Mesenchymal stem cell (in vitro differentiated cells and primary cell): ENCODE results near the gene COL23A1.

ENCODE experiments used
- DNase-seq: peaks from one replicate; pipeline ENCODE4 v3.0.0-alpha.2; 2013
- H2AFZ ChIP-seq: one replicate; pipeline ENCODE4 v1.6.1; 2013; ENCODE audit warnings: low read depth, mild to moderate bottlenecking, control low read depth, inconsistent platforms, low read length, moderate library complexity
- H2AK5ac ChIP-seq: 2 replicates; pipeline ENCODE4 v1.6.1; 2013; ENCODE audit warnings: low read length, moderate library complexity, mild to moderate bottlenecking, inconsistent platforms; ENCODE audit not compliant: severe bottlenecking
- H2BK120ac ChIP-seq: one replicate; pipeline ENCODE4 v1.6.1; 2013; ENCODE audit warnings: low read depth, mild to moderate bottlenecking, inconsistent platforms, low read length, moderate library complexity
- H2BK12ac ChIP-seq, 2 experiments: one replicate each; pipeline ENCODE4 v1.6.1; 2013; ENCODE audit warnings: inconsistent platforms in 2 of 2, low read length in 2 of 2, mild to moderate bottlenecking in 2 of 2, moderate library complexity in 2 of 2, control low read depth in 1 of 2
- H2BK15ac ChIP-seq: one replicate; pipeline ENCODE4 v1.6.1; 2013; ENCODE audit warnings: mild to moderate bottlenecking, low read depth, inconsistent platforms; ENCODE audit not compliant: poor library complexity, severe bottlenecking
- H2BK5ac ChIP-seq: 2 replicates; pipeline ENCODE4 v1.6.1; 2013; ENCODE audit warnings: low read depth, mild to moderate bottlenecking, low read length, control low read depth, inconsistent platforms; ENCODE audit not compliant: poor library complexity, severe bottlenecking
- H3K14ac ChIP-seq, 2 experiments: one replicate each; pipeline ENCODE4 v1.6.1; 2013; ENCODE audit warnings: inconsistent platforms in 2 of 2, low read length in 2 of 2, control low read depth in 1 of 2, mild to moderate bottlenecking in 1 of 2, moderate library complexity in 1 of 2
- H3K18ac ChIP-seq, 2 experiments: one replicate each; pipeline ENCODE4 v1.6.1; 2013; ENCODE audit warnings: inconsistent platforms in 2 of 2, low read length in 2 of 2, control low read depth in 1 of 2, low read depth in 1 of 2, mild to moderate bottlenecking in 1 of 2
- H3K23ac ChIP-seq, 2 experiments: one replicate each; pipeline ENCODE4 v1.6.1; 2013; ENCODE audit warnings: inconsistent platforms in 2 of 2, low read length in 2 of 2, mild to moderate bottlenecking in 2 of 2, moderate library complexity in 2 of 2, control low read depth in 1 of 2
- H3K27ac ChIP-seq: 2 replicates; pipeline ENCODE4 v1.5.1; 2013; ENCODE audit warnings: mild to moderate bottlenecking, moderate library complexity, low read length, control low read depth, inconsistent platforms; ENCODE audit not compliant: poor library complexity, severe bottlenecking
- H3K27me3 ChIP-seq, 2 experiments: 2 replicates each; pipeline versions ENCODE4 v1.6.1 to v1.7.0; 2013; ENCODE audit warnings: low read length in 2 of 2, mild to moderate bottlenecking in 2 of 2, moderate library complexity in 2 of 2, control low read depth in 1 of 2, inconsistent platforms in 1 of 2; ENCODE audit not compliant: control insufficient read depth in 1 of 2, insufficient read depth in 1 of 2
- H3K36me3 ChIP-seq, 2 experiments: 2 replicates each; pipeline versions ENCODE4 v1.6.1 to v1.7.0; 2013; ENCODE audit warnings: low read length in 2 of 2, control low read depth in 1 of 2, inconsistent platforms in 1 of 2, low read depth in 1 of 2, mild to moderate bottlenecking in 1 of 2; ENCODE audit not compliant: insufficient read depth in 2 of 2, control insufficient read depth in 1 of 2
- H3K4ac ChIP-seq, 2 experiments: one replicate each; pipeline ENCODE4 v1.6.1; 2013; ENCODE audit warnings: inconsistent platforms in 2 of 2, low read length in 2 of 2, mild to moderate bottlenecking in 2 of 2, moderate library complexity in 2 of 2, control low read depth in 1 of 2, low read depth in 1 of 2
- H3K4me1 ChIP-seq: 2 replicates; pipeline ENCODE4 v1.6.1; 2013; ENCODE audit warnings: low read depth, low read length, control low read depth; ENCODE audit not compliant: control insufficient read depth, insufficient read depth
- H3K4me2 ChIP-seq: 2 replicates; pipeline ENCODE4 v1.6.1; 2013; ENCODE audit warnings: low read length, mild to moderate bottlenecking, inconsistent platforms; ENCODE audit not compliant: poor library complexity, severe bottlenecking
- H3K4me3 ChIP-seq, 2 experiments: 2 replicates each; pipeline versions ENCODE4 v1.5.1 to v1.7.0; 2013; ENCODE audit warnings: low read length in 2 of 2, mild to moderate bottlenecking in 2 of 2, control low read depth in 1 of 2, low read depth in 1 of 2; ENCODE audit not compliant: insufficient read depth in 1 of 2
- H3K79me1 ChIP-seq: replicated peaks from 2 replicates; pipeline ENCODE4 v1.6.1; 2013; ENCODE audit warnings: mild to moderate bottlenecking, control low read depth, low read length, inconsistent platforms; ENCODE audit not compliant: poor library complexity, severe bottlenecking
- H3K9ac ChIP-seq: 2 replicates; pipeline ENCODE4 v1.7.0; 2013; ENCODE audit warnings: mild to moderate bottlenecking, low read length, moderate library complexity
- H3K9me3 ChIP-seq: 2 replicates; pipeline ENCODE4 v1.7.0; 2013; ENCODE audit warnings: mild to moderate bottlenecking, low read length; ENCODE audit not compliant: control insufficient read depth
- H4K8ac ChIP-seq: one replicate; pipeline ENCODE4 v1.6.1; 2013; ENCODE audit warnings: inconsistent platforms, mild to moderate bottlenecking, low read length, moderate library complexity
- H4K91ac ChIP-seq: one replicate; pipeline ENCODE4 v1.6.1; 2013; ENCODE audit warnings: mild to moderate bottlenecking, low read length, inconsistent platforms
- WGBS: methylation state at CpG from one replicate; pipeline ENCODE4 v1.1.7; 2013; ENCODE audit warnings: mixed read lengths; 5-methylcytosine and 5-hydroxymethylcytosine counted together

The COL23A1 gene

GRCh38 chr5:178314061-178314660, 276.0 kb downstream of the COL23A1 start:
- H2BK12ac ChIP-seq = no peak overlapping the region
- no peaks in the 10 kb centered on the region for H3K79me1 ChIP-seq
- no peaks in the 10 kb centered on the region for H3K9me3 ChIP-seq
- H2AFZ ChIP-seq = no peak overlapping the region
- WGBS = 85% methylated on average over 17 of the region's 17 CpGs
- H3K36me3 ChIP-seq = no peaks in the 10 kb centered on the region
- H3K4me3 ChIP-seq = no peak overlapping the region
- no peak overlapping the region for H3K14ac ChIP-seq
- no peak overlapping the region for H2BK5ac ChIP-seq
- no peak overlapping the region for H4K8ac ChIP-seq
- H3K27me3 ChIP-seq = peaks cover 0 to 8% of the 10 kb centered on the region in 2 experiments
- H3K4me1 ChIP-seq = no peaks in the 10 kb centered on the region
- DNase-seq = no peak
- H3K9ac ChIP-seq = no peak overlapping the region
- no peak overlapping the region for H4K91ac ChIP-seq
- no peak overlapping the region for H3K23ac ChIP-seq
- H2AK5ac ChIP-seq = no peak overlapping the region
- no peak overlapping the region for H3K4ac ChIP-seq
- H3K27ac ChIP-seq = no peak overlapping the region
- no peak overlapping the region for H3K18ac ChIP-seq
- H2BK120ac ChIP-seq = no peak overlapping the region
- no peak overlapping the region for H3K4me2 ChIP-seq
- H2BK15ac ChIP-seq = no peak overlapping the region

DNA sequence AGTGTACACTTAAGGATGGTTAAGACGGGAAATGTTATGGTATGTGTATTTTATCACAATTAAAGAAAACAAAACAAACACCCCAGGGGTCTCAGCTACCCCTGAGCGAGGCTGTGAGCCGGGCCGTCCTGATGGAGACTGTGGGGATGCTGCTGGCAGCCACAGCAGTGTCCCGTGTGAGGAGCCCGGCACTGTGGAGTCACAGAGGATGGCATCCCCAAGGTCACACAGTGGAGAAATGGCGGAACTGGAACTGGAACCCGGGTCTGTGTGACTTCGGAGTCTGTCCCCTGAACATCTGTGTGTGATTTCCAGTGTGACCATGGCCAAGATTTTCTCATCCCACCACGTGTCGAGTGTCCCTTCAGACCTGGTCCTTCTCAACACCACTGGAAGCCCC, 276.9 kb downstream of the COL23A1 start:
- no peaks in the 10 kb centered on the region for H3K9me3 ChIP-seq
- no peak overlapping the region for H2AK5ac ChIP-seq
- H3K4me2 ChIP-seq = no peak overlapping the region
- H3K14ac ChIP-seq = no peak overlapping the region
- no peaks in the 10 kb centered on the region for H3K36me3 ChIP-seq
- H4K8ac ChIP-seq = no peak overlapping the region
- peaks cover 0 to 8% of the 10 kb centered on the region in 2 experiments for H3K27me3 ChIP-seq
- H2BK12ac ChIP-seq = no peak overlapping the region
- no peak overlapping the region for H3K9ac ChIP-seq
- no peak overlapping the region for H2BK120ac ChIP-seq
- no peak overlapping the region for H3K23ac ChIP-seq
- H2BK5ac ChIP-seq = no peak overlapping the region
- no peaks in the 10 kb centered on the region for H3K79me1 ChIP-seq
- H2AFZ ChIP-seq = no peak overlapping the region
- no peak overlapping the region for H4K91ac ChIP-seq
- H2BK15ac ChIP-seq = no peak overlapping the region
- DNase-seq = no peak
- 90% methylated on average over 8 of the region's 11 CpGs for WGBS
- no peak overlapping the region for H3K4ac ChIP-seq
- H3K4me1 ChIP-seq = no peaks in the 10 kb centered on the region
- no peak overlapping the region for H3K27ac ChIP-seq
- no peak overlapping the region for H3K18ac ChIP-seq
- H3K4me3 ChIP-seq = no peak overlapping the region

DNA sequence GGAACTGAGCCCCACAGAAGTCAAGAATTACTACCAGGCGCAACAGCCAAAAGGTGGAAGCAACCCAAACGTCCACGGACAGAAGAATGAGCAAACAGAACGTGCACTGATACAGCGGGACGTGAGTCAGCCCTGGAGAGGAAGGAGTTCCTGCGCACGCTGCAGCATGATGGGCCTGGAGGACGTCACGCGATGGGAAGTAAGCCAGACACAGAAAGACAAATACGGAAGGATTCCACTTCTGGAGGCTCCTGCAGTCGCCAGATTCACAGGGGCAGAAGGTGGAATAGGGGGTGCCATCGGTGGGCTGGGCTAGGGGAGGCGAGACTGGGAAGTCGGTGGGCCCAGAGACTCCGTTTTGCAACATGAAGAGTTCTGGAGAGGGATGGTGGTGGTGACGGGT, 277.3 kb downstream of the COL23A1 start:
- no peak overlapping the region for H4K8ac ChIP-seq
- H2BK15ac ChIP-seq = no peak overlapping the region
- 60% methylated on average over 18 of the region's 18 CpGs for WGBS
- H4K91ac ChIP-seq = no peak overlapping the region
- no peak overlapping the region for H3K23ac ChIP-seq
- no peak overlapping the region for H2BK5ac ChIP-seq
- H2BK12ac ChIP-seq = no peak overlapping the region
- no peak overlapping the region for H3K9ac ChIP-seq
- no peak overlapping the region for H3K4ac ChIP-seq
- H3K9me3 ChIP-seq = no peaks in the 10 kb centered on the region
- no peaks in the 10 kb centered on the region for H3K36me3 ChIP-seq
- no peak overlapping the region for H3K4me2 ChIP-seq
- peak; percentile 28 for DNase-seq
- no peak overlapping the region for H2AFZ ChIP-seq
- H3K4me1 ChIP-seq = no peaks in the 10 kb centered on the region
- no peak overlapping the region for H2AK5ac ChIP-seq
- H2BK120ac ChIP-seq = no peak overlapping the region
- no peaks in the 10 kb centered on the region for H3K79me1 ChIP-seq
- H3K27me3 ChIP-seq = peaks cover 0 to 10% of the 10 kb centered on the region in 2 experiments
- H3K27ac ChIP-seq = no peak overlapping the region
- H3K4me3 ChIP-seq = no peak overlapping the region
- H3K14ac ChIP-seq = no peak overlapping the region
- H3K18ac ChIP-seq = no peak overlapping the region

- Histone ChIP-seq H3K14ac (no peak overlapping the region), H3K4ac (no peak overlapping the region), H2AFZ (no peak overlapping the region), H3K18ac (no peak overlapping the region), H3K27me3 (peaks cover 0 to 27% of the 10 kb centered on the region in 2 experiments), H4K91ac (no peak overlapping the region), H2AK5ac (no peak overlapping the region), H3K79me1 (no peaks in the 10 kb centered on the region), H2BK15ac (no peak overlapping the region), H4K8ac (no peak overlapping the region), H3K27ac (no peak overlapping the region), H3K4me3 (no peak overlapping the region), H2BK5ac (no peak overlapping the region), H3K36me3 (no peaks in the 10 kb centered on the region), H3K9me3 (no peaks in the 10 kb centered on the region), H2BK12ac (no peak overlapping the region), H3K23ac (no peak overlapping the region), H3K9ac (no peak overlapping the region), H3K4me2 (no peak overlapping the region), H3K4me1 (no peaks in the 10 kb centered on the region), H2BK120ac (no peak overlapping the region)
- 88% methylated on average over 17 of the region's 17 CpGs for whole genome bisulfite sequencing
- DNase-seq = no peak
These were observed 279.9 kb downstream of the COL23A1 start for GRCh38 chr5:178310130-178310865.
